HG03378 (cell line): Measurements from ENCODE around the gene DIPK1A.

Source experiments
- ATAC-seq: cut with Tn5 transposase; IDR thresholded peaks from one replicate; pipeline ENCODE4 v1.9.1; 2021; ENCODE audit warnings: mild to moderate bottlenecking, moderate library complexity; ENCODE audit not compliant: unreplicated experiment

Gene DIPK1A

DNA sequence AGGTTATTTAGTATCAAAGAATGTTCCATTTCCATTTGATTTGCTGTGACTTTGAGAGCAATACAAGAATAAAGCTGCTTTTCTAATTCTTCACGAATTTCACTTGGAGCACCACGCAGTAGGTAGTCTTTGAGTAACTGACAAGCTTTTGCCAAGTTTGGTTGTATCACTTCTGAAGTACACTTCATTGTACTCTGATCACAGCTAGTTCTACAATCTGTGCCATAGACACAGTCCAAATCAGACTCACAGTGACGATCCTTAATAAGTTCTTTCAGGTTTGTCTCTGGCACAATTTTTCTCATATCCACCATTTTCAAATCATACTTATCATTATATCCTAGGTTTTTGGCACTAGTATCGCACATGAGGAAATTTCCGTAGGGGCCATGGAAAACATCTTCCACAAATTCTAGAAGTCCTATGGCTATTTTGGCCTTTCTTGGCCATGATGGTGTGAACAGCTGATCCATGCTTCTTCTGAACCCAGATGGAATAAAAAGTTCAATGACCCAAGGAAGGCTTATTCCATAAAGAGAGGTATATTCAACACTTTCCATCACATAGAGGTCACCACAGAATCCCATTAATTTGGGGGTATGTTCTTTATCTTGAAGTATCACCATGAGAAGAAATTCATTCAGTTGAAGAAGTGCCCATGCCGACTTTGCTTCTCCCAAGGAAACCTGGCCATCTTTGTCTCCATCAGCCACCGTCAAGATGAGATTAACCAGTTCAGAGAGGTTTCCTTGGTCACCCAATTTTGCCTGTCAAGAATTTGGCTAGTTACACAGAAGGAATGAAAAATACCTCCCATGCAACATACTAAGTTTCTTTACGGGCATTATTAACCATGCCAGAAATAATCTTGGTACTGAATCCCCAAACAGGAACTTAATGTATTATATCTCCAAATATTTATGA is 117.6 kb downstream of the DIPK1A start:
- ATAC-seq = no peak

- ATAC-seq = no peak
Measured at GRCh38 chr1:92843046-92843423, 118.2 kb downstream of the DIPK1A start.

- ATAC-seq = no peak
Measured at GRCh38 chr1:92842082-92843045, 118.9 kb downstream of the DIPK1A start.

DNA sequence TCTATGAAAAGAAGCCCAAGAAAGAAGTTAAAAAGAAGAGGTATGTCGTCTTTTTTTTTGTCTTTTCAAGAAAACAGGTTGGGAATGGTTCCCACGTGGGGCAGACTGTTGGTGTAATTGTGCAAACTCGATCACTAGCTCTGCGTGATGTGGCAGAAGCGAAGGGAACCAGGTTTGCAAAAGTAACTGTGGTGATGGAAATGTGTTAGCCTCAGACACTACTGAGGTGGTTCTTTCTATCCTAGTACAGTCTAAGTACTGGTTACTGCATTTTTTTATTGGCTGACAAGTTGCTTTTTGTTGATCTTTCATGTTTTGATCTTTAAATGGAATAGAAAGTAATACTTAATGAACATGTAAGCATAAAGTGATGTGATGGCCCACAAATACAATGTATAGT is 120.7 kb downstream of the DIPK1A start:
- ATAC-seq = no peak

- ATAC-seq = no peak
Measured at GRCh38 chr1:92839442-92839841, 121.8 kb downstream of the DIPK1A start.

DNA sequence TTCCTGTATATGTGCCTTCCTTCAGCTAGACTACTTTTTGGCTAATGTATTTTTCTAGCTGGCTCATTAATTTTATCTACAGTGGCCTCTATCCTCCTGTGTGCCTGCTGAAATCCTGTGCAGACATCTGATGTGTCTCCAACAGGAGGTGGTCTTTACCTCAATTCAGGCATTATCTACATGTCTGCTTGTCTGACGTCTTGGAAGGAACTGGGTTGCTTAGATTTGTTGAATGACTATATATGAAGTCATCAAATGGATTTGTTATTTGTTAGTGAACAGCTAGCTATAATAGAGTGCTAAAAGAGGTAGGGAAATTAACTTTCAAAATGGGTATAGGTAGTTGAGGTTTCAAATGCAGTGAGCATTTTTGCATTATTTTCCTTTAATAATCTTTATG is 122.7 kb downstream of the DIPK1A start:
- ATAC-seq = no peak

DNA sequence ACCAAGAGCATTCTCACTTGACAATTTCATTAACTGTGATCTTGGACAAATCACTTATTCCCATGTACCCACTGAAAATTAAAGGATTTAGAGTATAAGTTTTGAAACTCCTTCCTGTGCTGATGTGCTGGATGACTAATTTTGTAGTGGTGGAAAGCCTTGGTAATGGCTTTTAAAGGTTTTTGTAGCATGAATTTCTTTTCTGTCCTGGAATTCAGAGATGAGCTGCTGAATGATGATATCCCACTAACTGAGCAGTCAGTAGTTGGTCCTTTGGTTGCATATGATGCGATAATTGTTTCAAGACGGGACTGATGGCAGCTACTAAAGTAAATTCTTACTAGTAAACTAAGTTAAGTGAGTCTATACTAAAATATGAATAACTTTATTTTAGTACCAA is 124.2 kb downstream of the DIPK1A start:
- ATAC-seq = no peak

DNA sequence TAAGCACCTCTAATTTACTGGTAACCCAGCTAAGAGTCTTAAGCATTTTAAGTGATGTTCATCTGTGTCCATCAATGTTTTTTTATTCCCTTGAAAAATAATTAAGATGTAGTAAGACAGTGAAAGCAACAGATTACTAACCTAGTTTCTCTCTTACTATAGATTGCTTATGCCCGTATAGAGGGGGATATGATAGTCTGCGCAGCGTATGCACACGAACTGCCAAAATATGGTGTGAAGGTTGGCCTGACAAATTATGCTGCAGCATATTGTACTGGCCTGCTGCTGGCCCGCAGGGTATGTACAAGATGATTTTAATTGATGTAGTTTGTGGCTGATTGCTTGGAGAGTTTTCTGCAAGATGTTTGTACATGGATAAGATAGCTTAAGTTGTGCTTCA is 126.6 kb downstream of the DIPK1A start:
- ATAC-seq = no peak

DNA sequence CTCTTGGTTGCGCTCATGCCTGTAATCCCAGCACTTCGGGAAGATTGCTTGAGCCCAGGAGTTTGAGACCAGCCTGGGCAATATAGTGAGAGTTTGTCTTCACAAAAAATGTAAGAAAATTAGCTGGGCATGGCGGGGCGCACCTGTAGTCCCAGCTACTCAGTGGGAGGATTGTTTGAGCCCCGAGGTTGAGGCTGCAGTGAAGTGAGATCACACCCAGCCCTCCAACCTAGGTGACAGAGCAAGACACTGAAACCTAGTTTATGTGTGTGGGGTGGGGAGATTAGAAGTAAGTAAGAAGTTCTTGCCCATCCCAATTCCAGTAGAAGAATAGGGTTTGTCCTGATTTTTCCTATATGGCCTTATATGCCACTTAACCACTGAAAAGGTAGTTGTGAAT is 127.4 kb downstream of the DIPK1A start:
- ATAC-seq = no peak

GRCh38 chr1:92832537-92833114 is 128.6 kb downstream of the DIPK1A start:
- no peak for ATAC-seq

GRCh38 chr1:92831762-92832536 is 129.3 kb downstream of the DIPK1A start, which contains the start of gene RPL5:
Gene RPL5, plus strand, starts transcription at chr1:92832040. Its CDS starts 75 bp downstream, at chr1:92832115.
- ATAC-seq = peak; percentile 97

GRCh38 chr1:92831368-92831761 is 129.9 kb downstream of the DIPK1A start:
- no peak for ATAC-seq

GRCh38 chr1:92826792-92827191 is 134.5 kb downstream of the DIPK1A start:
- ATAC-seq = no peak

DNA sequence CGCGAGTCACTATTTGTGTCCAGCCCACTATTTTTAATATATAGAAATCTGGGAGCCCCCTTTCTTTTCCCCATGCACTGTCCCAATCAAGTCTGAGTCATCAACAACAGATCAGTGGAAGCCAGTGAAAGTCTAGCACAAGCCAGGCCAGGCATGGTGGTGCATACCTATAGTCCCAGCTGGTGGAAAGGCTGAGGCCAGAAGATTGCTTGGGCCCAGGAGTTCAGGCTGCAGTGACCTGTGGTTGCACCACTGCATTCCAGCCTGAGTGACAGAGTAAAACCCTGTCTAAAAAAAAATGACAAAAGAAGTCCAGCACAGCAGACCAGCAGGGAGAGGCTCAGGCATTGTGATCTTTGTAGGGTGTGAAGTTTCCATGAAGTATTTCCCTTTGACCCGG is 138.4 kb downstream of the DIPK1A start:
- no peak for ATAC-seq

DNA sequence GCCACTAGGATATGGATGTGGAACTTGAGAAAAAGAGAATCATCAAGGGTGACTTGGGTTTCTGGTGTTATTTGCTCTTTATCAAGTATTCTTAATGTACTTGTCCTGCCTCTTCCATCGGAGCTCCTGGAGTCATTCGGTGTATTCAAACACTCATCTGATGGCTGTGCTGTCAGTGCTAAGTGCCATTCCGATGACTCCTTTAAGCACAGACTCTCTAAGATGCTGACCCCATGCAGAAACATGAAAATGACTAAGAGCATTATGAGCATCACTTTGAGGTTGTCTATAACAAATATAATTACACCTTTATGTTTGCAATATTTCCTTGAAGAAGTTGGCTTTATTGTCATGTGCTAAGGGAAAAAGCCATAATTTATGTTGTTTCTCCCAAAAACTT is 140.7 kb downstream of the DIPK1A start:
- ATAC-seq = no peak

GRCh38 chr1:92820024-92820423 is 141.2 kb downstream of the DIPK1A start:
- ATAC-seq = no peak

GRCh38 chr1:92817986-92818764 is 143.1 kb downstream of the DIPK1A start:
- ATAC-seq = no peak

- no peak for ATAC-seq
Measured at GRCh38 chr1:92817137-92817697, 144.0 kb downstream of the DIPK1A start.

- no peak for ATAC-seq
Measured at GRCh38 chr1:92816732-92817131, 144.5 kb downstream of the DIPK1A start.
